Activated CD8-positive, alpha-beta memory T cell treated with anti-CD3 and anti-CD28 coated beads, Interleukin-2, amount 50 U/mL, for 1 hour (primary cell): ENCODE data around the gene MANEAL.
A peak's percentile ranks its signal among the peaks of the same experiment; 100 is the strongest.

Experiments used
- DNase-seq: peaks from one replicate; pipeline ENCODE4 v3.0.0-alpha.2; 2020; ENCODE audit errors: extremely low read depth

MANEAL gene

GRCh38 chr1:37782491-37782890, 11.2 kb upstream of the MANEAL start:
- DNase-seq = no peak

GRCh38 chr1:37792943-37793686, 532 bp upstream of the MANEAL start:
- DNase-seq = no peak

GRCh38 chr1:37794372-37795339, 1.0 kb downstream of the MANEAL start:
- no peak for DNase-seq

- no peak for DNase-seq
Measured at GRCh38 chr1:37795340-37796125, 1.9 kb downstream of the MANEAL start.

GRCh38 chr1:37797750-37798345, 4.2 kb downstream of the MANEAL start:
- no peak for DNase-seq

GRCh38 chr1:37802439-37802838, 8.8 kb downstream of the MANEAL start:
- no peak for DNase-seq

- DNase-seq = no peak
Measured at GRCh38 chr1:37807220-37807554, 13.5 kb downstream of the MANEAL start.

- DNase-seq = peak; percentile 66
Measured at GRCh38 chr1:37807555-37808368, 14.1 kb downstream of the MANEAL start, which contains the start of the genes C1orf122 and YRDC. Gene C1orf122, plus strand, starts transcription at chr1:37807790. Its CDS starts 615 bp downstream, at chr1:37808405. Gene YRDC, minus strand, starts transcription at chr1:37808208. Its CDS starts 28 bp downstream, at chr1:37808180.

GRCh38 chr1:37808369-37809319, 15.0 kb downstream of the MANEAL start:
- DNase-seq = no peak

GRCh38 chr1:37809942-37810341, 16.3 kb downstream of the MANEAL start:
- DNase-seq = no peak

- DNase-seq = no peak
Measured at GRCh38 chr1:37811027-37811655, 17.5 kb downstream of the MANEAL start.

- DNase-seq = no peak
Measured at GRCh38 chr1:37813529-37814145, 20.0 kb downstream of the MANEAL start.

GRCh38 chr1:37814252-37814651, 20.6 kb downstream of the MANEAL start:
- DNase-seq = no peak

- no peak for DNase-seq
Measured at GRCh38 chr1:37817481-37817880, 23.8 kb downstream of the MANEAL start.

GRCh38 chr1:37821481-37821880, 27.8 kb downstream of the MANEAL start:
- DNase-seq = no peak

- no peak for DNase-seq
Measured at GRCh38 chr1:37822906-37823815, 29.5 kb downstream of the MANEAL start.

- DNase-seq = no peak
Measured at GRCh38 chr1:37824001-37824400, 30.4 kb downstream of the MANEAL start.
